ENCODE results near the gene TET3. TPM values are rescaled to one million over a fixed set of nuclear protein-coding genes. Genes with fewer than 3 reads are reported as not detected.

The TET3 gene
- total RNA-seq, 1 donor = 6.1 TPM

DNA sequence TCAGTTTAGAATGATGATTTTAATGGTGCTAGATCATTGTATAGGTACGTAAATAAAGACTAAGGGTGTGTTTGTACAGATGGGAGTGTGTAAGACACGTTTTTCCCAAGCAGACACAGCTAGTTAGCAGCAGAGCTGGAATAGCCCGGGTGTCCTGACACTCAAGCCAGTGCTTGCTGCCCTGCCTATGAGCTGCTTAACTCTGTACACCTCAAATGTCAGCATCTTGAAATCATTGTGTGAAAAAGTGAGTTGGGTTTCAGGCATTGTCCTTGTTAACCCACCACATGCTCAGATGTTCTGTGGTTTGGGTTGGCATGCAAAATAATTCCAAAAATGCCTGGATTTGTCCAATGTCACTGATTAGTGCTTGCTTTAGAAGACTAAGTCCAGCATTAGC lies 13.0 kb upstream of the TET3 start:
- peak; percentile 27 for DNase-seq (ENCODE audit: low read depth)
- TF ChIP-seq, protein P1, sequence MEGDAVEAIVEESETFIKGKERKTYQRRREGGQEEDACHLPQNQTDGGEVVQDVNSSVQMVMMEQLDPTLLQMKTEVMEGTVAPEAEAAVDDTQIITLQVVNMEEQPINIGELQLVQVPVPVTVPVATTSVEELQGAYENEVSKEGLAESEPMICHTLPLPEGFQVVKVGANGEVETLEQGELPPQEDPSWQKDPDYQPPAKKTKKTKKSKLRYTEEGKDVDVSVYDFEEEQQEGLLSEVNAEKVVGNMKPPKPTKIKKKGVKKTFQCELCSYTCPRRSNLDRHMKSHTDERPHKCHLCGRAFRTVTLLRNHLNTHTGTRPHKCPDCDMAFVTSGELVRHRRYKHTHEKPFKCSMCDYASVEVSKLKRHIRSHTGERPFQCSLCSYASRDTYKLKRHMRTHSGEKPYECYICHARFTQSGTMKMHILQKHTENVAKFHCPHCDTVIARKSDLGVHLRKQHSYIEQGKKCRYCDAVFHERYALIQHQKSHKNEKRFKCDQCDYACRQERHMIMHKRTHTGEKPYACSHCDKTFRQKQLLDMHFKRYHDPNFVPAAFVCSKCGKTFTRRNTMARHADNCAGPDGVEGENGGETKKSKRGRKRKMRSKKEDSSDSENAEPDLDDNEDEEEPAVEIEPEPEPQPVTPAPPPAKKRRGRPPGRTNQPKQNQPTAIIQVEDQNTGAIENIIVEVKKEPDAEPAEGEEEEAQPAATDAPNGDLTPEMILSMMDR (IDR thresholded peaks at IDR 0.05; ENCODE audit: insufficient read depth, low read length) = no peak

DNA sequence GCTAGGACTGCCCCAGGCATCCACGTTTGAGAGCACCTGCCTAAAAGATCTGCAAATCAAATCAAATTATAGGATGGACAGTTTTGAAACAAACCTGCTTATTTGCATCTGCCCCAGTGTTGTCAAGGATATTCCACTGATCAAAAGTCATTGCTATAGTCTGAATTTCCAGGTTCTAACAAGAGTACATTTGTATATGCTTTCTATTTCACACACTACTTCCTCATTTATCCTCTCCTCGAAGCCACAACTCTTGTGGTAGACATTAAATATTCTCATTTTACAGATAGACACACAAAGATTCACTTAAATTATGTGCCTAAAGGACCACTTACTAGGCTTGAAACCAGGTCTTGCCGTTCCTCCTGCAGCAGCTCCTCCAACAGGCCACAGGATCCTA lies 11.9 kb upstream of the TET3 start:
- DNase-seq (ENCODE audit: low read depth) = no peak
- H3K4me3 ChIP-seq (ENCODE audit: low read depth, low read length) = no peak overlapping the region
- TF ChIP-seq, protein P1 (IDR thresholded peaks at IDR 0.05; ENCODE audit: insufficient read depth, low read length) = no peak

More for the DNA sequence above, 13.0 kb upstream of the TET3 start:
- no peak overlapping the region for H3K4me3 ChIP-seq (ENCODE audit: low read depth, low read length)

DNA sequence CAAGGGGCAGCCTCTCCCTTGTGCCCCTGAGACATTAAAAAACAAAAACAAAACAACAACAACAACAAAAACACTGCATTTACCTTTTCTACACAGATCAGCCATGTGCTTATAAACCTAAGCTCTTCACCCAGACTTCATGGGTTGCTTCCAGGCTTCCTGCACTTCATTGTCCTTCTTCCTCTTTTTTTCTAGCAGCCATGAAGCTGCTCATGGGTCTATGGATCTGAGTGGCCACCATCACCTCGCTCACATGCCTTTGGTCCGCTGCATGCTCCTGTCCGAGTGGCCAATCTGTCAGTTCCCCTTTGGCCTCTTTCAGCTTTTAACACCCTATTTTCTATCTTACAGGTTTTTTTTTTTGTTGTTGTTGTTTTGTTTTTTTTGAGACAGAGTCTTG lies 9.0 kb upstream of the TET3 start:
- no peak for DNase-seq (ENCODE audit: low read depth)
- TF ChIP-seq, protein P1 (IDR thresholded peaks at IDR 0.05; ENCODE audit: insufficient read depth, low read length) = no peak
- no peak overlapping the region for H3K4me3 ChIP-seq (ENCODE audit: low read depth, low read length)

DNA sequence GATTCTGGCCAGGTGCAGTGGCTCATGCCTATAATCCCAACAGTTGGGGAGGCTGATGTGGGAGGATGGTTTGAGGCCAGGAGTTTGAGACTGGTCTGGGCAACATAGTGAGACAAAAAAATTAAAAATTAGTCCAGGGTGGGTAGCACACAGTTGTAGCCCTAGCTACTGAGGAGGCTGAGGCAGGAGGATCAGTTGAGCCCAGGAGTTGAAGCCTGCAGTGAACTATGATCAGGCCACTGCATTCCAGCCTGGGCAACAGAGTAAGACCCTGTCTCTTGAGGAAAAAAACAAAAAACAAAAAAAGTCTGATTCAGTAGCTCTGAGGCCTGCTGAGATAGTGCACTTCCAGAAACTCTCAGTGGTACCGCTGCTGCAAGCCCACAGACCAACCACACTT lies 7.9 kb upstream of the TET3 start:
- TF ChIP-seq, protein P1 (IDR thresholded peaks at IDR 0.05; ENCODE audit: insufficient read depth, low read length) = no peak
- H3K4me3 ChIP-seq (ENCODE audit: low read depth, low read length) = no peak overlapping the region
- no peak for DNase-seq (ENCODE audit: low read depth)

DNA sequence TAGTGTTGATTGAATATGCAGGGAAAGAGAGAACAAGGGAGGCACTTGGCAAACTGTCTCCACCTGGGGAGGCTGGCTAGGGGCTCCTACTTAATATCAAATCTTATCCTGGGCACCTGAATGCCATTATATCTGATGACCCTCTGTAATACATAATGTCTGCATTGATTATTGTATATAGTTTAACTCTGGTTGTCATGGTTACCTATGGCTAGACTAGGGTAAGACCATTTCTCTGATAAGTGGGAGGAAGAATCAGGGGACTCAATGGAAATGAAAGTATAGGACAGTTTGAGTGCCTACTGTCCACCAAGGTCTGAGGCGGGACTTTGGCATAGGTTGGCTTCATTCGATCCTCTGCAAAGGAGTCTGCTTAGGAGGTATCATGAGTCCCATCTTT lies 7.2 kb upstream of the TET3 start:
- TF ChIP-seq, protein P1 (IDR thresholded peaks at IDR 0.05; ENCODE audit: insufficient read depth, low read length) = no peak
- H3K4me3 ChIP-seq (ENCODE audit: low read depth, low read length) = no peak overlapping the region
- DNase-seq (ENCODE audit: low read depth) = no peak

DNA sequence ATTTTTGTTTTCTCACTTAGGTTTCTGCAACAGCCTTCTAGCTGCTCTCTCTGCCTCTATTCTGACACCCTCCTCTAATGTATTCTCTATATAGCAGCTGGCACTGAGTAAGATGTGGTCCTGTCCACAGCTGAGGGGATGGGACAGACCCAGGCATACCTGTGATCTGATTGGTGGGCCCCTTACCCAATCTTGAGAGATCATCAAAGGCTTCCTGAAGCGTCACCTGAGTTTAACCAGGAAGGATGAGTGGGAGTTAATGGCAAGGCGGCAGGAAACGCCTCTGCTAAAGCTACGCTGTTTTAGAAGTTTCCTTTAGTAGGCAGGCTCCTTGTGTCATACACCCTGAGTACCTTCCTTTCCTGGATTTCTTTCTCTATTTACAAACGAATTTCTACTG lies 5.7 kb upstream of the TET3 start:
- TF ChIP-seq, protein P1 (IDR thresholded peaks at IDR 0.05; ENCODE audit: insufficient read depth, low read length) = no peak

DNA sequence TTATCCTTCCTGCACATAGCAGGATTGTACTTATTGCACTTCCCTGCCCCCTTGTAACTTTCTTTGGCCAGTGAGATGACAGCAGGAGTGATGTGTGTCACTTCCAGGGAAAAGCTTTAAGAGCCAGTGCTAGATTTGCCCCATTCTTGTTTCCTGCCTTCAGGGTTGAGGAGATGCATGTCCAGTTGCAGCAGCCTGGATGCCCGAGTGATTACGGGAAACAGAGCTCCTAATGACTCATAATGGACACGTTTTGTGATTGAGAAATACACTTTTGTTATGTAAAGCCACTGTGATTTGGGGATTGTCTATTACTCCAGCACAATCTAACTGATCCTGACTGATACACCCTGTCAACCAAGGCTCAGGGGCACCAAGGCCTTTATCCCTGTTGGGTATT lies 5.0 kb upstream of the TET3 start:
- TF ChIP-seq, protein P1 (IDR thresholded peaks at IDR 0.05; ENCODE audit: insufficient read depth, low read length) = no peak

More for the DNA sequence above, 5.7 kb upstream of the TET3 start:
- no peak for DNase-seq (ENCODE audit: low read depth)
- no peak overlapping the region for H3K4me3 ChIP-seq (ENCODE audit: low read depth, low read length)

More for the DNA sequence above, 5.0 kb upstream of the TET3 start:
- peak; percentile 90 for DNase-seq (ENCODE audit: low read depth)
- no peak overlapping the region for H3K4me3 ChIP-seq (ENCODE audit: low read depth, low read length)
